GM19463 (cell line): Measurements from ENCODE around the gene CCDC102B.
"Not testable (repeated sequence)": the region's sequence is repeated elsewhere in the genome, so short reads cannot be mapped to it uniquely, and the experiment has no call there.

ENCODE experiments used
- ATAC-seq: cut with Tn5 transposase; IDR thresholded peaks from one replicate; pipeline ENCODE4 v1.9.1; 2021; ENCODE audit warnings: mild to moderate bottlenecking, moderate library complexity; ENCODE audit not compliant: unreplicated experiment

Gene CCDC102B

DNA sequence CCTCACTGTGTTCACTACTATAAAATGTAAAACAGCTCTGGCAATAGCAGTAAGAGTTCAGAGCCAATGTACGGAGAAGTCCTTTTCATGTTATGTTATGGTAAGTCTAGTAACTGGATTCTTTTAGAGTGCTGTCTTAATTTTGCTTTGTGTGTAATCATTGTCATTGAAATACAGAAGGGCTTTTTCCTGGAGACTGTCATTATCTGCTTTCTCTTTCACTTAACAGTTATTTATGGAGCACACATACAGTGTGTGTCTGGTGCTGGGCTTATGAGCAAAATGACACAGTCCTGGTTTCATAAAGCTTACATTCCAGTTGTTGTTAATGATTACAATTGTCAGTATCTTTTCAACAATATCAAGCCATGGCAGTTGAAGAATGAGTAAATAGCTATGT is 95.5 kb downstream of the CCDC102B start:
- ATAC-seq: no peak

DNA sequence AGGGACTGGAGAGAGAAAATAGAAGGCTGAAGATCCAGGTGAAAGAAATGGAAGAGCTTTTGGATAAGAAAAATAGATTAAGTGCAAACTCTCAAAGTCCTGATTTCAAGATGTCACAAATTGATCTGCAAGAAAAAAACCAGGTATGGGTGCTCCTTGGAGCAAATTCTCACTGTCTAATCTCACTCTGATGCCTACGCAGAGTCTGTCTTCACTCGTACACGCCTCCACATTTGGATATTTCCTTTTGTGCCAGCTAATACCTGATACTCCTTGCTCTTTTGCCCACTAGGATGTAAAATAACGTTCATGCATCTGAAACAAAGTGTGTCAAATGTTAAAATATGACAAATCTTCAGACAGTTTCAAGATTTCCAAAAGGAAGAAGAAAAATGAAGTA is 99.4 kb downstream of the CCDC102B start:
- ATAC-seq: no peak

DNA sequence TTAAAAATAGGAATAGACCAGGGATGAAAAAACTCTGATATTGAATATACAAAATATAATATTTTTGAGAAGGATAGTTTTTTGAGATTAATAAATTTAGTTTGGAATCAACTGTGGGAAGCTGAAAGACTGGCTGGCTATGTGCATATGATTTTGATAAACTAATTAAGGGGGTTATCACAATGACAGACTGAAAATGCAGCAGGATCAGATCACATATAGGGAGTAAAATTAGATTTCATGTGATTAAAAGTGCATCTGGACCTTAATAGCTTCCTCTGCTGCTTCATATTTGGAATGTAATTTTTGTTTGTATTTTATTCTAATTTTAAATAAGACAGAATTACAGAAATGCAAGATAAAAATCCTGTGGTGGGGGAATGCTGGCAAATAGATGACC is 111.7 kb downstream of the CCDC102B start:
- ATAC-seq: no peak

DNA sequence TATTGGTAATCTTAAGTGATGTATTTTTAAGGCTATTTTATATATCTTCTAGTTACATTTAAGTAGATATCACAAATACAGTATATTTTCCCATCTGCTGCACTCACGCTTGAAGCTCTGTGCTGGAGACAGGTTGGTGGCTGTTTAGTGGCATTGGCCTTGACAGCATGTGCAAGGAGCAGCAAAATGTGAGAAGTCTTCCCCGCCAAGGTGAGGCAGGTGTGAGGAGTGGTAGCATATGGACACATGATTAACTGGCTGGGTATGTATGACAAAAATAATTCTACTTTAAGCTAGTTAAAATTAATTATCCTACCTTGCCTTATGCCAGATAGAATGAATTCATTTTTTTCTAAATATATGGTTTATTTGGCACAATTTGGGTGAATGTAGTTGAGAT is 117.2 kb downstream of the CCDC102B start:
- ATAC-seq: no peak

DNA sequence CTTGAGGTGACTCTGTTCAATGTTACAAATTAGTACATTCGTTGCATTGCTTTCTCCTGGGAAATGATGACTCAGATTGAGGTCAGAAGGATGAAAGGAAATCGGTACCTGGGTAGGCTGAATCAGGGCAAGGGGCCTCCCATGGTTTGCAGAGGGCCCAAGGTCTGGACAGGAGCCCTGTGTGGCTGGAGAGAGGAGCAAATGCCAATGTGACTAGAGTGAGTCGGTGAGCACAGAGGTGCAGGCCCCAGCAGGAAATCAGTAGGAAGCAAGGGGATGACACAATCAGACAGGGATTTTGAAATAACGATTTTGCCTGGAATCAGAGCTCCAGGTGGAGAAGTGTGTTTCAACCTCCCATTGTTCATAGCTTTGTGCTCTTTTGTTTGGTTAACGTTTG is 118.9 kb downstream of the CCDC102B start:
- ATAC-seq: no peak

DNA sequence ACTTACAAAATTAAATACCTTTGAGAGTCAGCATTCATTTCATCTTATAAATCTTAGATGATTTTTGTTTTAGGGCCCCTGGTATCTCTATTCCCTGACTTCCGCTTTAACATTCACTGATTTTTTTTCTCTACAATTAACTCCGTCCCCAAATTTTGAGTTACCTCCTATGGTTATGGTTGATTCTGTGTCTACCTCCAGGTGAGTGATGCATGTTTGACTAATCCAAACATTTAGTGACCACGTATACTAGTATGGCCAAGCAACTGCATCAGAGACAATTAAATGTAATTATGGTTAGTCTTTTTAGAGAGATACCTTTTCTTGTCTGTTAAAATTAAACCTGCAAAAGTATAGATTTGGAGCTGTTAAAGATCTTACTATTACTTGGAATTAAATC is 120.3 kb downstream of the CCDC102B start:
- no peak for ATAC-seq

DNA sequence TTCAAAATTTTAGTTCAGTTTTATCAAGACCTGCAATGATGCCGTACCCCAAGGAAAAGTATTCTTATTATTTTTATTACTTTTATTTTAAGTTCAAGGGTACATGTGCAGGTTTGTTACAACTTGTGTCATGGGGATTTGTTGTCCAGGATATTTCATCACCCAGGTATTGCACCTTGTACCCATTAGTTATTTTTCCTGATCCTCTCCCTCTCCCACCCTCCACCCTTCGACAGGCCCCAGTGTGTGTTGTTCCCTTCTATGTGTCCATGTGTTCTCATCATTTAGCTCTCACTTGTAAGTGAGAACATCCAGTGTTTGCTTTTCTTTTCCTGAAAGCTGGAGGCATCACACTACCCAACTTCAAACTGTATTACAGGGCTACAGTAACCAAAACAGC is 122.0 kb downstream of the CCDC102B start:
- no peak for ATAC-seq

DNA sequence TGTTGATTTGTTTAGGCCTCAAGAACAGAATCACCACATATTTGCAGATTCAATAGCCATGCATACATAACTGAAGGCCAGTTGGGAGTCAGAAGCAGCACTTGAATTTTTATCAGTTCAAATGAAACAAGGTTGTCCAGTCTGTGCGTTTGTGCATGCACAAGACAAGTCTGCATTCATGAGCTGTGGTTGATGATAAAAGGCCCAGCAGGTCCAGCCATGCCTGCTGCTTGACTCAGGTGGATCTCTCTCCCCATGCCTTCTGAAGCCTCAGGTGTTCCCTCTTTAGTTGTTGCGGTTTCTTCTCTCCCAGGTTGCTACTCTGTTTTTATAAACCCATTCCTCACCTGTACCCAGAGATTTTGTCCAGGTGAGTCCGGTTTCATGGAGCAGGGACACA is 124.5 kb downstream of the CCDC102B start:
- ATAC-seq: no peak

DNA sequence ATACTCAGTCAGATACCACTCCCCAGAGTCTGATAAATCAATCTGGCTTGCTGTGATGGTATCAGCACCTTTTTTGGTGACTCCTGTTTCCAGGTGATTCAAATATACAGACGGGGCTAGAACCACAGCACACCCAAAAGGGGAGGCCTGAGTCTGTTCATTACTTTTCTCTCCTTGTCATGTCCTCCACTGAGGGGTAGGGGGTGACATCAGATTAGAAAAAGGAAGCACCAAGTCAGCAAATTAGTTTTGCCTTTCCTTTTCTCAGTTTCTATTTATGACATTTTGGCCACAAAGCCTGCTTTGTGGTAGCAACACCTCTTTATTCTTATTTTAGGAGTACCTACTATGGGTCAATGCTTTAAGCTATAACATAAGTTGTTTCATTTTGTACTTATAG is 127.4 kb downstream of the CCDC102B start:
- ATAC-seq: peak; percentile 92

DNA sequence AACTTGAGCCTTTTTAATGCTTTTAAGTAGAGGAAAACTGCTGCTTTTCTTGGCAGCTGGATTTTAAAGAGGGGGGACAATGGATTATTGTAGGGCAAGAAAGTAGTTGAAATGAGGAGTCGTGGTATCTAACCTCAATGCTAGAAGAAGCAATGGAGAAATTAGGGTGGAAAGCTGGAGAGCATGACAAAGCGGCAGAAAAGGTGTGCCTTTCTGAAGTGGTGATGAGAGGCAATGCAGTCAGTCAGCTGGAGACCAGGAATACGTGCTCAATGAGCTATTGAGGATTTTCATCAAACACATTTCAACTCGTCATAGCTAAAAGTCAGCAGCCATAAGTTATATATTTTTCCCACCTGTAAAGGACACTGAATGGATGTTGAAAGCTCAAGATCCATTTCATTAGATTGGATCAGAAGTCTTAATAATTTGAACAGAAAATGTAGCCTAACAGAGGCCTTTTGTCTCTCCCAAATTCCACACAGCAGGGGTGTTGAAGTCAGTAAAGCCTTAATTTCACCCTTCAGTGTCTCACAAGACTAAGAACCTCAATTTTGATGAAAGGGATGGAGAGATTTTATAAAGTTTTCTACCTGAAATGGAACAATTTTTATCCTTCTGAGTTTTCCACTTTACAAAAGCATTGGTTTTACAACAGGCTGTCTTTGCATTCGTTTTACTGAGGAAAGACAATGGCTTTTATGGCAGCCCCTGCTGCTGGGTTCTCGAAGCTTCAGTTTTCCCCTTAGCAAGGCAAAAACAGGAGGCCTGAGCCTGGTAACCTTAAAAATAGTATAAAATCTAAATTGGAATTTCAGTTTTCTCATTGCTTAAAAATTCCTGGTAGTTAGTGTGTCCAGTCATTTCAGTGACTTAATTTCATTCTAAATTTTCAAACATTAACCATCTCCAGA is 131.1 kb downstream of the CCDC102B start:
- no peak for ATAC-seq

DNA sequence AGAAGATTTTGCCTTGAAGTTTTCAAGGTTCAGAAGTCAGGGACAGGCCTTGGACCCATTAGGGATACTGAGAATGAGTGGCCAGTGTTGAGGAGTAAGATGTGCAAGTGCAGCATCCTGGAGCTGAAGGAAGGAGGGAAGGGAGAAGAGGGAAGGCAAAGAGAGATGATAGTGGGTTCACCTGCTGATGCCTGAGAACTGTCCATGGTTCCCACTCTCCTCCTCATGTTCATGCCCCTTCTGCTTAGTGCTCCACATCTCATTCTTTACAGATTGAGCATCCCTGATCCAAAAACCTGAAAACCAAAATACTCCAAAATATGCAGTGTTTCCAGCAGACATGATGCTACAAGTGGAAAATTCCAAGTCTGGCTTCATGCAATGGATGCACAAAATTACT is 137.8 kb downstream of the CCDC102B start:
- no peak for ATAC-seq

DNA sequence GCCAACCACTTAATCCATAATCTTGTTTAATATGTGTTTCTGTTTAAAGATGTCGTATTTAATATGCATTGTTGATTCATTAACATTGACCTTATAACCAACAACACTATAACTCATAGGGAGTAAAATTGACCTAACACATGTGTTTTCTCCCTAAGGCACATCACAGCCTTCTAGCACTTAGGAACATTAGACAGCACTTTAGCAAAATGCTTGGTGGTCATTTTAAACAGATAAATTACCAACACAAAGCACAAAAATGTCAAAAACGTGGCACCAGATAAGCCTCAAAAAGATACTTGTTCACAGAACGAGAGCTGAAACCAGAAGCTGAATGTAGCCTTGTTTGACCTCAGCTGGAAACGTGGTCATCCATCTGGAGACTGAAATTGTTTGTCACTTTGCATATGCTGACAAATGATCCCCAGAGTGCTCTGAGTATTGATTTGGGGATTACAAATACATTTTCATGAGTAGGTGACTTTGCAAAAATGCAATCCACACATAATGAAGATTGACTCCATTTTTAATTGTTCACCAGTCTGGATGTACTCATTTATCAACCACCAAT is 139.2 kb downstream of the CCDC102B start:
- peak; percentile 85 for ATAC-seq

DNA sequence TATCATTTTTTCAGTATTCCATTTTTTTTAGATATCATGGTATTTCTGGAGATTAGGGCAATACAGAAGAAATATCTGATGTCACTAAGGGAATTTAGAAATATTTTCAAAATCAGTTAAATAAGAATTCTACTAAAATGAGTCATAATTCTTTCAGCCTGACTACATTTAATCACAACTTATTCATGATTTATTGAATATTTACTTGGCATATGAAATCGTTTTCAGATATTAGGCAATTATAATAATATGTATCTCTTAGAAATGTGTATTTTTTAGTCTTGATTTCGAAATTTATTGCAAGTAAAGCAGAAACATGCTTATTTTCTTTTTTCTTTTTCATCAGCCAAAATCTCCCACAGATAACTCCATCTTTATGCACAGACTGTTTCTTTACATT is 142.2 kb downstream of the CCDC102B start:
- ATAC-seq: no peak

DNA sequence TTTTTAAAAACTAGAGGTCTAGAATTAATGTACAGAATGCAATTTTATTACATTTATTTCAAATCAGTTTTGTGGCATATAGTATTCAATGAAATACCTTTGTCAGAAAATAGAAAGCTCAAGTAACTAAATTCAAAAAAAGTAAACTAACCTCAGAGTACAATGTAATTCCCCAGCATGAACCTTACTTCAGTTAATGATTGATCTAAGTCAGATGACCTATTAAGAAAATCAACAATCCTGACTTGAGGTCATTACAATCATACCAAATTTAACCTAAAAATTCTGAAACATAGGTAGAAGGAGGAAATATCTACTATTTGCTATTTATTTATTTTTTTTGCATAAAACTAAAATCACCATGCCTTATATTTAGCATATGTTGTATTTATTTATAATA is 142.9 kb downstream of the CCDC102B start:
- peak; percentile 37 for ATAC-seq

DNA sequence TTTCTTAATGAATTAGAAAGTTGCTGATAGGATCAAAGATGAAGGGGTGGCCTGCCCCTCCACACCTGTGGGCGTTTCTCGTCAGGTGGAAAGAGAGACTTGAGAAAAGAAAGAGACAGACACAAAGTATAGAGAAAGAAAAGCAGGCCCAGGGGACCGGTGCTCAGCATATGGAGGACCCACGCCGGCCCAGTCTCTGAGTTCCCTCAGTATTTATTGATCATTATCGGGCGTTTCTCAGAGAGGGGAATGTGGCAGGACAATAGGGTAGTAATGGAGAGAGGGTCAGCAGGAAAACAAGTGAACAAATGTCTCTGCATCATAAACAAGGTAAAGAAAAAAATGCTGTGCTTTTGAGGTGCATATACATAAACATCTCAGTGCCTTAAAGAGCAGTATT is 144.3 kb downstream of the CCDC102B start:
- ATAC-seq: no peak

DNA sequence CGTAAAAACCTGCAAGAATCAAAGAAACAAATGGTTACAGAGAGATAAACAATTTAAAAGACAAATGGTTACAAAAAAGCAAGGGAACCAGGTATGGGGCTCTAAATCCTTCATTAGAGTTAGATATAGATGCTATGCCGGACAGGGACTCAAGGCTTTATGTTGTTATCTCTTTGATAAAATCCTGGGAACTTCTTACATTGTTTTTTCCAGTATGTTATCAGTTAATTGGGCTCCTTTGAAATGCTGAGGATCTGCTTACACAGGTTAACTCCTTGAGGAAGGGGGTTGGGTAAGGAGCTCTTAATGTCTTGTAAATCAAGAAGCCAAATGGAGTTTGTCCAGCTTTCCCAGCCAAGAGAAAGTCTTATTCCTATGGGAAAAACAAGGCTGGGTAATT is 146.0 kb downstream of the CCDC102B start:
- not testable (repeated sequence) for ATAC-seq

DNA sequence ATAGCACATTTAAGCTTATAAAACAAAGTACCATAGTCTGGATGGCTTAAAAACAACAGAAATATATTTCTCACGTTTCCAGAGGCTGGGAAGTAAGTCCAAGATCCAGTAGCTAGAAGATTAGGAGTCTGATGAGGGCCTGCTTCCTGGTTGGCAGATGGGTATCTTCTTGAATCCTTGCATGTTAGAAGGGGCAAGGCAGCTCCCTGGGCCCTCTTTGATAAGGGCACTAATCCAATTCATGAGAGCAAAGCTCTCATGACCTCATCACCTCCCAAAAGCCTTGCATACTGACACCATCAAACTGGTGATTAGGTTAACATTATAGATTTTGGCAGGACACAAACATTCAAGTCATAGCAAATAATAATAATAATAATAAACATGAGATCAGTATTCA is 146.4 kb downstream of the CCDC102B start:
- ATAC-seq: no peak

DNA sequence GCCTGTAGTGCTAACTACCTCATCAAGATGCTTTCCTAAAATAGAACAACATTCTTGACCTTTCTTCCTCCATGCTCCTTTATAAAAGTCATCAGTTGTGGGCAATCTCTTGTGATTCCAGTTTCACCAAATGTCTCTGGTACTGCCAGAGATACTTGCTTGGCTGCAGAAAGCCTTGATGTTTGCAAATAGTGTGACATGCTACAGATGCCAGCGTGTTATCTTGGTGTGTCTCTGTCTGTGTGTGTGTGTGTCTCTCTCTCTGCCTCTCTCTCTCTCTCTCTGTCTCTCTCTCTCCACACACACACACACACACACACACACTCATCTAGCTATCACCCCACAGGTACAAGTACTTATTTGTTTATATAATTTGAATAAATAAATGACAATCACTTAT is 146.9 kb downstream of the CCDC102B start:
- no peak for ATAC-seq

DNA sequence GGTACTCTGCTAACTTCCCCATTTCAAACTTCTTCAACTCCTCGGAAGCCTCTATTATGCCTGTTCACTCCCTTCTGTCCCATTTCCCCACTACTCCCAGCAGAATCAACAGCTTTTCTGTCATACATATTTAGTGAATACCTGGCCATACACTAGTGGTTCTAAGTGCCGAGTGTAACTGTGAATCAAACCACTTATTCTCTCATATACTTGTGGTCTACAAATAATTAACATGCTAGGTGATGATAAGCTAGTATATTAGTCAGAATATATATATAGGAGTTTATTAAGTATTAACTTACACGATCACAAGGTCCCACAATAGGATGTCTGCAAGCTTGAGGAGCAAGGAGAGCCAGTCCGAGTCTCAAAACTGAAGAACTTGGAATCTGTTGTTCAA is 150.7 kb downstream of the CCDC102B start:
- ATAC-seq: peak; percentile 60

DNA sequence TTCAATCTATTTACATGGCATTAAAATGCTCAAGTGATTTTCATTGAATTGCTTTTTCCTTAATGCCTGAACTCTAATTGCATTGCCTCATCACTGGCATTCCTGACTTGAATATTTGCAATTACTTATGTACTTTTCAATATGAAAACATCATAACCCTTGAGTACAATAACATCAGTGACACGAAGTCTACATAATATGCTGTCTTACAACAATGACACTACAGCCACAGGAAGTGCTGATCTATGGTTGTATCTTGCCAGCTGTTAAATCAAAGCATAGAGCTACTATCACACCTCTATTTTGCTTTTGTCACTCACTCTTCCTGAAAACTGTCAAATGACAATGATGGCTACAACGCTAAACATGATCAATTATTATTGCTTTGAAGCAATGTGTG is 156.9 kb downstream of the CCDC102B start:
- no peak for ATAC-seq

DNA sequence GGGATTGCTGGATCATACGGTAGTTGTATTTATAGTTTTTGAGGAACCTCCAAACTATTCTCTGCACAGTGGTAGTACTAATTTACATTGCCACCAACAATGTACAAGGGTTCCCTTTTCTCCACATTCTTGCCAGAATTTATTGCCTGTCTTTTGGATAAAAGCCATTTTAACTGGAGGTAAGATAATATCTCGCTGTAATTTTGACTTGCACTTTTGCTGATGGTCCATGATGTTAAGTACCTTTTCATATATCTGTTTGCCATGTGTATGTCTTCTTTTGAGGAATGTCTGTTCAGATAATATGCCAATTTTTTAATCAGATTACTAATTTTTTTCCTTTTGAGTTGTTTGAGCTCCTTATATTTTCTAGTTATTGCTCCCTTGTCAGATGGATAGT is 158.8 kb downstream of the CCDC102B start:
- no peak for ATAC-seq

DNA sequence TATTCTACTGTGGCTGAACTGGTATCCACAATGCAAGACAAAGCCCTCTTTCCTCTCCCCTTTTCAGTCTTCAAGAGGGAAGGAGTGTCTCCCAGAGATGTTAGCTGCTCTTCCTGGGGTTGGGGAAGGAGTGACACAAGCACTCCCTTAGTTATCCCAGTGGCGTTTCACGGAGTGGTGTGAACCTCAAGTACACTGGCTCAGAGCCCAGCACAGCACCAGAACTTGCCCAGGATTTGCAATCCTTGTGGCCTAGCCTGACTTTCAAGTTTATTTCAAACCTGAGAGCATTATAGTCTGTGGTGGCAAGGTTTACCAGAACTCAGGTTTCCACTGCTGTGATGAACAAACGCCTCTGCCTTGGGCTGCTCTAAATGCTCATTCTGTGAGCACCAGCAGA is 162.5 kb downstream of the CCDC102B start:
- ATAC-seq: no peak

DNA sequence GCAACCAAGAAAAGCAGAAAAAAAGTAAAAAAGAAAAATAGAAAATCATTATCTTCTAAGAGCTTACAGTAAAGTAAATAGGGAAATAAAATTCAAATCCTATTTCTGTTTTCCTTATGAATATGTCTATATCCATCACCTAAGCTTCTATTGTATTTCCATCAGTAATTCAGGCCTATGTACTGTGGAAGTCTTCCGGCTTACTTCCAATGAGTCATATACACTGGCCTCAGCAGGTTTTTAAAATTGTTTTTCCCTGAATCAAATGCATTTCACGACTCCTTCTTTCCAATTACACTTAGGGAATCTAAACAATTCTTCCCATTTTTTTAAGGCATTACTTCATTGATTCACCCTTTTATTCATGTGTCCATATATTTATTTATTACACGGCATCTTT is 164.7 kb downstream of the CCDC102B start:
- ATAC-seq: no peak
